Effector CD8-positive, alpha-beta T cell (primary cell): ENCODE data around the gene FYCO1.

ENCODE experiments used
- DNase-seq: peaks from one replicate; lab custom pipeline; 2025; lab: John Stamatoyannopoulos, UW

The FYCO1 gene

GRCh38 chr3:45984331-45985312 is 11.0 kb downstream of the FYCO1 start:
- no peak for DNase-seq

- no peak for DNase-seq
Observed at GRCh38 chr3:45983770-45984169, 11.9 kb downstream of the FYCO1 start.

GRCh38 chr3:45981346-45982074 is 14.1 kb downstream of the FYCO1 start:
- no peak for DNase-seq

GRCh38 chr3:45980819-45981218 is 14.8 kb downstream of the FYCO1 start:
- DNase-seq: no peak

- DNase-seq: no peak
Observed at GRCh38 chr3:45980229-45980813, 15.3 kb downstream of the FYCO1 start.

- DNase-seq: no peak
Observed at GRCh38 chr3:45979378-45979777, 16.2 kb downstream of the FYCO1 start.

- no peak for DNase-seq
Observed at GRCh38 chr3:45978006-45978761, 17.4 kb downstream of the FYCO1 start.

GRCh38 chr3:45976191-45977091 is 19.2 kb downstream of the FYCO1 start:
- DNase-seq: no peak

GRCh38 chr3:45975686-45976085 is 19.9 kb downstream of the FYCO1 start:
- DNase-seq: no peak

- DNase-seq: no peak
Observed at GRCh38 chr3:45974686-45975085, 20.9 kb downstream of the FYCO1 start.

- DNase-seq: no peak
Observed at GRCh38 chr3:45972534-45973402, 22.9 kb downstream of the FYCO1 start.

GRCh38 chr3:45969953-45970352 is 25.7 kb downstream of the FYCO1 start:
- DNase-seq: no peak

- DNase-seq: no peak
Observed at GRCh38 chr3:45969116-45969515, 26.5 kb downstream of the FYCO1 start.

- DNase-seq: no peak
Observed at GRCh38 chr3:45968706-45969105, 26.9 kb downstream of the FYCO1 start.

- DNase-seq: no peak
Observed at GRCh38 chr3:45968149-45968548, 27.5 kb downstream of the FYCO1 start.

- no peak for DNase-seq
Observed at GRCh38 chr3:45967724-45968123, 27.9 kb downstream of the FYCO1 start.

GRCh38 chr3:45966950-45967640 is 28.5 kb downstream of the FYCO1 start:
- no peak for DNase-seq

GRCh38 chr3:45966371-45966791 is 29.2 kb downstream of the FYCO1 start:
- no peak for DNase-seq

- DNase-seq: no peak
Observed at GRCh38 chr3:45965653-45966052, 30.0 kb downstream of the FYCO1 start.
